IMR-90 (cell line): ENCODE results near the gene SETD3. TPM values are rescaled to one million over a fixed set of nuclear protein-coding genes. Genes with fewer than 3 reads are reported as not detected.

ENCODE experiments used
- ATAC-seq: fragments of 200-7000 bp; cut with Tn5 transposase; 2 replicates; pipeline ENCODE4 v1.9.1; 2020; ENCODE audit warnings: low read depth, mild to moderate bottlenecking, moderate library complexity
- BruUV-seq: library from RNA; stranded (reverse); fragments of 400-500 nt; replicated peaks from 2 replicates; lab custom pipeline; 2021; lab: Mats Ljungman, UMichigan
- CTCF ChIA-PET: fragments of 300-600 bp; formaldehyde crosslinking; extraction: SDS; loops from one replicate; lab custom pipeline; 2021; ENCODE audit warnings: antibody characterized with exemption; lab: Yijun Ruan, JAX
- POLR2A ChIA-PET: fragments of 300-600 bp; sonication (Branson Sonifier 250); formaldehyde crosslinking; loops from one replicate; lab custom pipeline; 2022; ENCODE audit warnings: antibody characterized with exemption; ENCODE audit not compliant: unreplicated experiment; lab: Charles Lee
- DNase-seq: peaks from one replicate; pipeline ENCODE4 v3.0.0; 2013
- H2AFZ ChIP-seq: replicated peaks from 2 replicates; pipeline ENCODE3; 2013; ENCODE audit warnings: low read length, mild to moderate bottlenecking; ENCODE audit not compliant: poor library complexity
- H2AK5ac ChIP-seq: 2 replicates; pipeline ENCODE4 v1.6.1; 2013; ENCODE audit warnings: low read depth, low read length, inconsistent platforms
- H2AK9ac ChIP-seq: replicated peaks from 2 replicates; pipeline ENCODE3; 2013; ENCODE audit warnings: mild to moderate bottlenecking, low read depth, low read length, moderate library complexity; ENCODE audit not compliant: poor library complexity
- H2BK120ac ChIP-seq: 2 replicates; pipeline ENCODE4 v1.6.1; 2013; ENCODE audit warnings: low read depth, low read length, inconsistent platforms
- H2BK15ac ChIP-seq: 3 replicates; pipeline ENCODE4 v1.6.1; 2013; ENCODE audit warnings: low read depth, low read length, inconsistent platforms
- H2BK20ac ChIP-seq: 2 replicates; pipeline ENCODE4 v1.6.1; 2013; ENCODE audit warnings: low read depth, mild to moderate bottlenecking, inconsistent platforms, low read length, moderate library complexity
- H2BK5ac ChIP-seq: 2 replicates; pipeline ENCODE4 v1.6.1; 2013; ENCODE audit warnings: mild to moderate bottlenecking, low read depth, low read length, inconsistent platforms; ENCODE audit not compliant: poor library complexity, severe bottlenecking
- H3K14ac ChIP-seq: replicated peaks from 2 replicates; pipeline ENCODE4 v1.6.1; 2013; ENCODE audit warnings: low read depth, low read length, inconsistent platforms
- H3K18ac ChIP-seq: 2 replicates; pipeline ENCODE4 v1.6.1; 2013; ENCODE audit warnings: low read depth, low read length, control low read depth
- H3K23ac ChIP-seq: 2 replicates; pipeline ENCODE4 v1.6.1; 2013; ENCODE audit warnings: low read depth, low read length, inconsistent platforms
- H3K27ac ChIP-seq: 2 replicates; pipeline ENCODE4 v1.5.1; 2013; ENCODE audit warnings: mild to moderate bottlenecking, control low read depth, low read length; ENCODE audit not compliant: insufficient read depth
- H3K27me3 ChIP-seq: 2 replicates; pipeline ENCODE4 v1.6.1; 2013; ENCODE audit warnings: low read length; ENCODE audit not compliant: control insufficient read depth, insufficient read depth
- H3K36me3 ChIP-seq: 2 replicates; pipeline ENCODE4 v1.6.1; 2013; ENCODE audit warnings: low read length, mixed read lengths; ENCODE audit not compliant: control insufficient read depth, insufficient read depth
- H3K4ac ChIP-seq: 2 replicates; pipeline ENCODE4 v1.6.1; 2013; ENCODE audit warnings: low read depth, low read length, inconsistent platforms
- H3K4me1 ChIP-seq: 2 replicates; pipeline ENCODE4 v1.6.1; 2013; ENCODE audit warnings: low read length, mixed read lengths; ENCODE audit not compliant: control insufficient read depth, insufficient read depth
- H3K4me2 ChIP-seq: 2 replicates; pipeline ENCODE4 v1.6.1; 2013; ENCODE audit warnings: low read depth, mild to moderate bottlenecking, control low read depth, low read length, moderate library complexity
- H3K4me3 ChIP-seq: 2 replicates; pipeline ENCODE4 v1.5.1; 2013; ENCODE audit warnings: low read depth, mild to moderate bottlenecking, control low read depth, low read length, moderate library complexity; ENCODE audit not compliant: insufficient read depth
- H3K56ac ChIP-seq: 2 replicates; pipeline ENCODE4 v1.6.1; 2013; ENCODE audit warnings: low read length, inconsistent platforms; ENCODE audit not compliant: insufficient read depth; ENCODE audit errors: extremely low read depth
- H3K79me1 ChIP-seq, 2 experiments: 2 replicates each; pipeline ENCODE4 v1.6.1; 2013; ENCODE audit warnings: low read length in 2 of 2, inconsistent platforms in 1 of 2, low read depth in 1 of 2
- H3K9ac ChIP-seq: 2 replicates; pipeline ENCODE4 v1.6.1; 2013; ENCODE audit warnings: low read depth, low read length, control low read depth
- H3K9me1 ChIP-seq: 2 replicates; pipeline ENCODE4 v1.6.1; 2013; ENCODE audit warnings: low read length, inconsistent platforms; ENCODE audit not compliant: insufficient read depth
- H3K9me3 ChIP-seq: 2 replicates; pipeline ENCODE4 v1.6.1; 2013; ENCODE audit warnings: low read length; ENCODE audit not compliant: control insufficient read depth, insufficient read depth
- H4K20me1 ChIP-seq: 2 replicates; pipeline ENCODE4 v1.6.1; 2013; ENCODE audit warnings: low read length, inconsistent platforms; ENCODE audit not compliant: insufficient read depth
- H4K5ac ChIP-seq: 2 replicates; pipeline ENCODE4 v1.6.1; 2013; ENCODE audit warnings: mild to moderate bottlenecking, low read depth, low read length, control low read depth
- H4K8ac ChIP-seq, 2 experiments: 2 replicates each; pipeline ENCODE4 v1.6.1; 2013; ENCODE audit warnings: low read depth in 2 of 2, low read length in 2 of 2, control low read depth in 1 of 2, inconsistent platforms in 1 of 2
- H4K91ac ChIP-seq: 2 replicates; pipeline ENCODE4 v1.6.1; 2013; ENCODE audit warnings: low read depth, low read length, inconsistent platforms; ENCODE audit not compliant: insufficient read depth
- BHLHE40 ChIP-seq: fragments of 150-350 bp; IDR thresholded peaks from 2 replicates; pipeline ENCODE4 v1.6.1; 2016; ENCODE audit warnings: mild to moderate bottlenecking, low read depth, low read length
- CEBPB ChIP-seq: IDR thresholded peaks from 2 replicates; pipeline ENCODE4 v1.6.1; 2012; ENCODE audit warnings: low read depth, low read length, improper control_type of control experiment
- CHD1 ChIP-seq: IDR thresholded peaks from 2 replicates; pipeline ENCODE4 v1.6.1; 2012; ENCODE audit warnings: low read depth, low read length, improper control_type of control experiment
- CTCF ChIP-seq: conservative IDR thresholded peaks from 2 replicates; pipeline ENCODE4 v1.5.1; 2012; ENCODE audit warnings: mild to moderate bottlenecking, low read depth, low read length, improper control_type of control experiment
- ELK1 ChIP-seq: fragments of 150-350 bp; IDR thresholded peaks from 2 replicates; pipeline ENCODE4 v1.6.1; 2016; ENCODE audit warnings: low read depth, mild to moderate bottlenecking, low read length, moderate library complexity, borderline replicate concordance
- FOS ChIP-seq: fragments of 150-350 bp; IDR thresholded peaks from 2 replicates; pipeline ENCODE4 v1.6.1; 2016; ENCODE audit warnings: low read depth, low read length
- MAFK ChIP-seq: IDR thresholded peaks from 2 replicates; pipeline ENCODE4 v1.6.1; 2012; ENCODE audit warnings: low read depth, low read length, improper control_type of control experiment
- MAZ ChIP-seq: IDR thresholded peaks from 2 replicates; pipeline ENCODE4 v1.6.1; 2012; ENCODE audit warnings: low read depth, mild to moderate bottlenecking, low read length, improper control_type of control experiment, moderate library complexity, borderline replicate concordance
- MXI1 ChIP-seq: IDR thresholded peaks from 2 replicates; pipeline ENCODE4 v1.6.1; 2012; ENCODE audit warnings: low read depth, mild to moderate bottlenecking, low read length, moderate library complexity, borderline replicate concordance
- NFE2L2 ChIP-seq: fragments of 150-350 bp; IDR thresholded peaks from 2 replicates; pipeline ENCODE4 v1.6.1; 2016; ENCODE audit warnings: low read depth, mild to moderate bottlenecking, low read length
- POLR2A ChIP-seq: IDR thresholded peaks from 2 replicates; pipeline ENCODE4 v1.6.1; 2012; ENCODE audit warnings: mild to moderate bottlenecking, low read depth, low read length
- RAD21 ChIP-seq: IDR thresholded peaks from 2 replicates; pipeline ENCODE4 v1.6.1; 2012; ENCODE audit warnings: low read length, improper control_type of control experiment
- RCOR1 ChIP-seq: IDR thresholded peaks from 2 replicates; pipeline ENCODE4 v1.6.1; 2012; ENCODE audit warnings: mild to moderate bottlenecking, low read length, improper control_type of control experiment; ENCODE audit not compliant: insufficient replicate concordance
- RFX5 ChIP-seq: IDR thresholded peaks from 2 replicates; pipeline ENCODE4 v1.8.0; 2012; ENCODE audit warnings: low read depth, mild to moderate bottlenecking, low read length, moderate library complexity
- SMC3 ChIP-seq: fragments of 150-350 bp; IDR thresholded peaks from 2 replicates; pipeline ENCODE4 v1.6.1; 2016; ENCODE audit warnings: low read depth, mild to moderate bottlenecking, antibody characterized with exemption, low read length, moderate library complexity
- USF2 ChIP-seq: fragments of 150-350 bp; IDR thresholded peaks from 2 replicates; pipeline ENCODE4 v1.6.1; 2017; ENCODE audit warnings: mild to moderate bottlenecking, antibody characterized with exemption, low read length, low read depth
- WGBS, 2 experiments: methylation state at CpG; one replicate each; pipeline versions ENCODE4 v1.1.5 to v1.1.7; 2013; ENCODE audit warnings: missing lambda C conversion rate in 2 of 2; ENCODE audit not compliant: insufficient read length in 1 of 2; ENCODE audit errors: extremely low coverage in 2 of 2; 5-methylcytosine and 5-hydroxymethylcytosine counted together
- dilution Hi-C: fragments of 300-500 bp; cut with HindIII; formaldehyde crosslinking; loops from one replicate; pipeline ENCODE4 v1.14.3; 2018; ENCODE audit warnings: low sequenced_read_pairs; ENCODE audit not compliant: unreplicated experiment
- in situ Hi-C: fragments of 300-500 bp; cut with MboI; formaldehyde crosslinking; loops from 3 replicates; pipeline ENCODE4 v1.14.3; 2019; ENCODE audit warnings: low sequenced_read_pairs, inconsistent platforms, mixed read lengths
- intact Hi-C: fragments of 100-400 bp; cut with micrococcal nuclease; formaldehyde crosslinking; loops from 2 replicates; pipeline ENCODE4 v1.10.0; 2022
- polyA plus RNA-seq, 3 experiments: library from polyadenylated mRNA; depleted of rRNA; stranded (reverse); fragments of >200 nt; gene quantifications; 2 replicates each; pipeline ENCODE4 v1.2.3, GENCODE V29; 2012; ENCODE audit warnings: low replicate concordance in 1 of 3
- total RNA-seq: library from RNA; depleted of rRNA; stranded (reverse); fragments of >200 nt; gene quantifications from 2 replicates; pipeline ENCODE4 v1.2.3, GENCODE V29; 2012

SETD3 gene
- total and polyA plus RNA-seq, 2 of the 4 experiments (the other 2 are of a cell fraction): 18.8 to 31.9 TPM

GRCh38 chr14:99522025-99522401, 41.4 kb upstream of the SETD3 start:
- TF ChIP-seq FOS: no peak
- no peak for TF ChIP-seq ELK1
- TF ChIP-seq RAD21: no peak
- no peak for TF ChIP-seq RFX5
- no peak for TF ChIP-seq MAFK
- no peak for TF ChIP-seq USF2
- no peak for TF ChIP-seq POLR2A
- TF ChIP-seq MAZ: no peak
- no peak for TF ChIP-seq BHLHE40
- TF ChIP-seq CTCF: no peak
- no peak for TF ChIP-seq MXI1
- no peak for TF ChIP-seq RCOR1
- no peak for TF ChIP-seq NFE2L2
- no peak for TF ChIP-seq CEBPB
- no peak for TF ChIP-seq SMC3
- no peak for TF ChIP-seq CHD1
- ChIA-PET POLR2A (no interaction called here), CTCF (interaction anchor here (0.6 to 0.9 kb wide), 3 partner anchors 10 to 106 kb away, joined by 3 to 4 read pairs (median 3); no protein-coding TSS in a partner anchor)
- H3K9me1 ChIP-seq: peaks cover 10% of the 10 kb centered on the region
- intact Hi-C loops (loop anchor here (1.0 to 5.0 kb wide), 2 partner anchors 82 to 160 kb away; partner anchors contain the start of genes CCDC85C and CYP46A1), in situ Hi-C loops (loop anchor here (5.0 to 10.0 kb wide), 2 partner anchors 100 to 383 kb away; no protein-coding TSS in a partner anchor), dilution Hi-C loops (no loop called here)
- no peaks in the 10 kb centered on the region for H3K27me3 ChIP-seq
- peaks cover 37% of the 10 kb centered on the region for H4K20me1 ChIP-seq
- no peak overlapping the region for H3K4me3 ChIP-seq
- no peak overlapping the region for H3K56ac ChIP-seq
- H3K9me3 ChIP-seq: no peaks in the 10 kb centered on the region
- no peak overlapping the region for H3K23ac ChIP-seq
- 58% methylated on average over 3 of the region's 18 CpGs; no CpG with 5 or more reads in 1 of the 2 experiments for WGBS, 2 experiments
- no peak overlapping the region for H2BK20ac ChIP-seq
- no peak overlapping the region for H3K9ac ChIP-seq
- no peak overlapping the region for H3K14ac ChIP-seq
- H4K8ac ChIP-seq: peak overlapping the region in 1 of 2 experiments; percentile 44; a peak in 1 of 4 replicates
- peaks cover 21 to 79% of the 10 kb centered on the region in 2 experiments for H3K79me1 ChIP-seq
- H3K4me2 ChIP-seq: no peak overlapping the region; the same call in 1 of the 2 replicates
- H4K91ac ChIP-seq: no peak overlapping the region
- peak overlapping the region; percentile 17; the same call in 1 of the 3 replicates for H2BK15ac ChIP-seq
- H2BK120ac ChIP-seq: peak overlapping the region; percentile 19; the same call in 1 of the 2 replicates
- ATAC-seq (no peak; the same call in 1 of the 2 replicates), DNase-seq (no peak)
- H2AK5ac ChIP-seq: peak overlapping the region; percentile 75
- no peaks in the 10 kb centered on the region; the same call in 1 of the 2 replicates for H3K36me3 ChIP-seq
- H2AK9ac ChIP-seq: peak overlapping the region; percentile 17
- H3K4ac ChIP-seq: peak overlapping the region; percentile 39
- peak overlapping the region; percentile 12 for H2AFZ ChIP-seq
- H3K27ac ChIP-seq: peak overlapping the region; percentile 12
- H2BK5ac ChIP-seq: no peak overlapping the region
- peaks cover 32% of the 10 kb centered on the region for H3K4me1 ChIP-seq
- no TSS peak for BruUV-seq
- no peak overlapping the region for H3K18ac ChIP-seq
- H4K5ac ChIP-seq: no peak overlapping the region
